Non-pigmented ciliary epithelial cell (primary cell): ENCODE measurements around the gene PUS1.
"Not testable (repeated sequence)": the region's sequence is repeated elsewhere in the genome, so short reads cannot be mapped to it uniquely, and the experiment has no call there.

ENCODE experiments used
- DNase-seq: peaks from one replicate; pipeline ENCODE4 v3.0.0-alpha.2; 2010; ENCODE audit warnings: low read depth

Gene PUS1

GRCh38 chr12:131938082-131938481 is 9.0 kb downstream of the PUS1 start:
- no peak for DNase-seq

GRCh38 chr12:131939007-131939406 is 9.9 kb downstream of the PUS1 start:
- no peak for DNase-seq

- no peak for DNase-seq
These were observed 11.1 kb downstream of the PUS1 start for GRCh38 chr12:131940141-131940547.

- DNase-seq, result no peak
These were observed 12.3 kb downstream of the PUS1 start for GRCh38 chr12:131941116-131941986.

- DNase-seq, result no peak
These were observed 12.9 kb downstream of the PUS1 start for GRCh38 chr12:131941987-131942341.

- DNase-seq, result no peak
These were observed 13.6 kb downstream of the PUS1 start for GRCh38 chr12:131942671-131943070.

DNA sequence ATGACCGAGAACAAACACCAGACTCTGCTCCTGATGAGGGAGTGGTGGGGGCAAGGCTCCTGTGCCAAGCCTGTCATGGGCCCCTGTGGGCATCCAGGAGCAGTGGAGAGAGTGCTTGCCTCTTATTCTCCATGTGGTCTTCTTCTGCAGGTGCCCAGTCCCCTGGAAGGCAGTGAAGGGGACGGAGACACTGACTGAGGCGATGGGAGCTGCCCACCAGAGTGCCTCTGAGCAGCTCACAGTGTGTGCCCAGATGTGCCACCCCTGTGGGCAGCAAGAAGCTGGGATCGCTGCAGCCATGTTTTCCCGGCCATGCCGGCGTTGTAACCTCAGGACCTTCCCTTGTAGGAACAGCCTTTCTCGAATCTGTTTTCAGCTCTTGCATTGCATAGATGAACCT is 14.3 kb downstream of the PUS1 start:
- DNase-seq, result no peak

DNA sequence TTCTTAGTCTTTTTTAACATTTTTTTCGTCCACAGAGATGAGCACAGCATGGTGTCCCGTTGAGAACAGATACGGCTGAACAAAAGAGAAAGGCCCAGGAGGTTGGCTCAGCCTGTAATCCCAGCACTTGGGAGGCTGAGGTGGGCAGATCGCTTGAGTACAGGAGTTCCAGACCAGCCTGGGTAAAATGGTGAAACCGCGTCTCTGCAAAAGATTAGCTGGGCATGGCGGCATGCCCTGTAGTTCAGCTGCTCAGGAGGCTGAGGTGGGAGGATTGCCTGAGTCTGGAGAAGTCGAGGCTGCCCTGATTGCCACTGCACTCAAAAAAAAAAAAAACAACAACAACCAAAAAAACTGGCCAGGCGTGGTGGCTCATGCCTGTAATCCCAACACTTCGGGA is 14.8 kb downstream of the PUS1 start:
- no peak for DNase-seq

DNA sequence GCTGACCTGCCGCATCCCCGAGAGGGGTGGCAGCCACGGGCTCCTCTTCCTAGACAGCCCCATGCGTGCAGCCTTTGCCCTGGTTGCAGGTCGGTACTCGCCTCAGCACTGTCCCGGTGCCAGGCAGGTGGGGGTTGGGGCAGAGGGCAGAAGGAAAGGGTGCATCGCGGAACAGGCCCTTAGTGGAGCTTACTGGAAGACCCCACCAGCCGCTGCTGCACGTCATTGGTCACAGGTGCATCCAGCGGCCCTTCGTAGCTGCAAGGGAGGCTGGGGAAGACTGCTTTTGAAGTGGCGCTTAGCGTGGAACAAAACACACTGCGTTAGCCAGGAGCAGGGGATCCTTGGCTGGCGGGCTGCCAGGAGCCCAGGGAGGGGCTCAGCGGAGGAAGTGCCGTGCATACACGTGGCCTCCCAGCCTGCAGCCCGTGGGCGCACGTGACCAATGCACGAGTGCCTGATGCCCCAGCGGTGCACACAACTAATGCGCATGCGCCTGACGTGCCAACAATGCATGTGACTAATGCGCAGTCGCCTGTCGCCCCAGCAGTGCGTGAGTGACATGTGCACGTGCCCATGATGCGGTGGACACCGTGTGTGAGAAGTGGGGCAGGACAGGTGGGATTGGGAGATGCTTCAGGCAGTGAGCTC is 15.7 kb downstream of the PUS1 start:
- no peak for DNase-seq

DNA sequence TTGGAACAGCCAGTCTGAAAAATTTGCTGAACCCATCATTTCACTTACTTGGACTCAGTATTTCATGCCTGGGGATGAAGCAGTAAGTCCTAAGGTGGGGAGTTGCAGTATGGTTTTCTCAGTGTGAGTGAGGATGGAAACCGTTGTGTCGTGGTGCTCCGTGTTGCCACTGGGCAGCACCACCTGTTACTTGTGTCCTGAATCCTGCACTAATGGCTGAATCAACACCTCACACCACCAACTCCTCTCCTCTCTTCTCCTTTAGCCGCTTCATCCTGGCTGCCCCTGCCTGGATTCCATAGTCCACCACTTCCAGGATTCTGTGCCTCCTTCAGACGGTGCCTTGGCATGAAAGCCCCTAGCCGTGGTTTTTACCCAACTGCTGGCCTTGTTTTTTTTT is 17.7 kb downstream of the PUS1 start:
- DNase-seq, result no peak

- DNase-seq, result no peak
These were observed 18.5 kb downstream of the PUS1 start for GRCh38 chr12:131947482-131948027.

DNA sequence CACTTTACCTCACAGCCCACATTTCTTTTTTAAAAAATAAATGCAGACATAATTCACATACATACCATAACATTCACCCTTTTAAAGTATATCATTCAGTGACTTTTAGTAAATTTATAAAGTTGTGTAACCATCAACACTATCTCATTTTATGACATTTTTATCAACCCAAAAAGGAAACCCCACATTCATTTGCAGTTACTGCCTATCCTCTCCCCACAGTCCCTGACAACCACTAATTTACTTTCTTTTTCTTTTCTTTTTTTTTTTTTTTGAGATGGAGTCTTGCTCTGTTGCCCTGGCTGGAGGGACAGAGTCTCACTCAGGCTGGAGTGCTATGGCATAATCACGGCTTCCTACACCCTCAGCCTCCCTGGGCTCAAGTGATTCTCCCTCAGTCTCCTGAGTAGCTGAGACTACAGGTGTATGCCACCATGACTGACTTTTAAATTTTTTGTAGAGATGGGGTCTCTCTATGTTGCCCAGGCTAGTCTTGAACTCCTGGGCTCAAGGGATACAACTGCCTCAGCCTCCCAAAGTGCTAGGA is 19.2 kb downstream of the PUS1 start:
- DNase-seq, result no peak

- DNase-seq, result not testable (repeated sequence)
These were observed 19.8 kb downstream of the PUS1 start for GRCh38 chr12:131948713-131949430.

GRCh38 chr12:131949431-131950181 is 20.5 kb downstream of the PUS1 start, which contains the start of gene EP400:
Gene EP400, plus strand, starts transcription at chr12:131949942. Its CDS starts 10,678 bp downstream, at chr12:131960620.
- DNase-seq, result peak; percentile 38

- DNase-seq, result no peak
These were observed 21.3 kb downstream of the PUS1 start for GRCh38 chr12:131950182-131950913.

DNA sequence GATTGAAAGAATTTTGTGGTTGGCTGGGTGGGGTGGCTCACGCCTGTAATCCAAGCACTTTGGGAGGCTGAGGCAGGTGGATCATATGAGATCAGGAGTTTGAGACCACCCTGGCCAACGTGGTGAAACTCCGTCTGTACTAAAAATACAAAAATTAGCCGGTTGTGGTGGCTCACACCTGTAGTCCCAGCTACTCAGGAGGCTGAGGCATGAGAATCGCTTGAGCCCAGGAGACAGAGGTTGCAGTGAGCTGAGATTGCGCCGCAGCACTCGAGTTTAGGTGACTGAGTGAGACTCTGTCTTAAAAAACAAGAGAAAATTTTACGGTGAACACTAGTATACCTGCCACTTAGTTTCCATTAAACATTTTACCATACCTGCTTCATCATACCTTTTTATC is 24.7 kb downstream of the PUS1 start:
- DNase-seq, result not testable (repeated sequence)

- not testable (repeated sequence) for DNase-seq
These were observed 25.4 kb downstream of the PUS1 start for GRCh38 chr12:131954460-131954859.

GRCh38 chr12:131959116-131959515 is 30.0 kb downstream of the PUS1 start:
- no peak for DNase-seq

DNA sequence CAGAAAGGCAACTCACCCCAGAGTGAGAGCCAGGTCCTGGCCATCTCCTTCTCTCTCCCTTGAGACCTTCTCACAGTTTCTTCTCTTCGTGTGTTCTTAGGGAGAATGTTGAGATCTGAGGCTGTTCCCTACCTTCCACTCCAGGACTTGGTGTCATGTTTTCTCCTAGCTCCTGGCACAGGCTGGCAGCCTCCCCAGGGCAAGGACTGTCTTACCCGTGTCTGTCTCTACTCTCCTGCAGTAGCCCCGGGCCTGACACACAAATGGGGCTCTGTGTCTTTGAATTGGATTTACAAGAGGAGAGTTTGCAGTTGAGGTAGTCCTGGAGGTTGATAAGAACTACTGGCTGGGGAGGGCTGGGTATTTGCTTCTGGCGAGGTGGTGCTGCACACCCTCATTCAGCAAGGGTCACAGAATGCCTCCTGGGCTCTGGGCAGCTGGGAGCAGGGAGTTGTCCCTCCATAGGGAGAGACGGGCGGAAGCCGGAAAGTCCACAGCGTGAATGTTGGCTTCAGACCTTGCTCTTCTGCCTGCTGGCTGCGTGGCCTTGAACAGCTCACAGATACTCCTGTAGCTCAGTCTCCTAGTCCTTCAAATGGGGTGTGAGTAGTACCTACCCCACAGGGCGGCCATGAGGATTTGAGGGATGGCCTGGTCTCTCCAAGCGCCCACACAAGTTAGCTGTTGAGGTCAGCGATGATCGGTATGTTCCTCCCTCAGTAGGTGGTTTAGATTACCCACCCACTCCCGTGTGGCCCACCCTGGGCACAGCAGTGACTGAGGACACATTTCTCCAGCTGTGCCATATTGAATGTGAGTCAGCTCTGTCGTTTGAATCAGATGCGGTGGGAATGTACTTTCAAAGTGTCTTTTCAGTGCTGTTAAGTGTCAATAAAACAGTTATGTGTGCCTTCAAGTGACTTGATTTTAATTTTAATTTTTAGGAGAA is 30.8 kb downstream of the PUS1 start:
- DNase-seq, result no peak
